ENCODE measurements around the gene EYS.
"Not testable (repeated sequence)": the region's sequence is repeated elsewhere in the genome, so short reads cannot be mapped to it uniquely, and the experiment has no call there.

EYS gene

GRCh38 chr6:65064844-65065243 is 642.2 kb downstream of the EYS start:
- DNase-seq = no peak

GRCh38 chr6:65059568-65059967 is 647.5 kb downstream of the EYS start:
- no peak for DNase-seq

- no peak for DNase-seq
Measured at GRCh38 chr6:65055545-65055944, 651.5 kb downstream of the EYS start.

- DNase-seq = no peak
Measured at GRCh38 chr6:65052626-65053025, 654.4 kb downstream of the EYS start.

- no peak for DNase-seq
Measured at GRCh38 chr6:65045801-65046200, 661.2 kb downstream of the EYS start.

GRCh38 chr6:65014006-65014405 is 693.0 kb downstream of the EYS start:
- DNase-seq = no peak

GRCh38 chr6:65006788-65007187 is 700.2 kb downstream of the EYS start:
- no peak for DNase-seq

- no peak for DNase-seq
Measured at GRCh38 chr6:65004283-65004682, 702.7 kb downstream of the EYS start.

GRCh38 chr6:65002882-65003281 is 704.1 kb downstream of the EYS start:
- not testable (repeated sequence) for DNase-seq

GRCh38 chr6:65000815-65001214 is 706.2 kb downstream of the EYS start:
- DNase-seq = no peak

GRCh38 chr6:64998204-64998603 is 708.8 kb downstream of the EYS start:
- no peak for DNase-seq

GRCh38 chr6:64996301-64996700 is 710.7 kb downstream of the EYS start:
- no peak for DNase-seq

GRCh38 chr6:64990652-64991304 is 716.2 kb downstream of the EYS start:
- DNase-seq = no peak

- DNase-seq = no peak
Measured at GRCh38 chr6:64988148-64988547, 718.9 kb downstream of the EYS start.

- no peak for DNase-seq
Measured at GRCh38 chr6:64987066-64987465, 720.0 kb downstream of the EYS start.

- no peak for DNase-seq
Measured at GRCh38 chr6:64985726-64986125, 721.3 kb downstream of the EYS start.

GRCh38 chr6:64984948-64985347 is 722.1 kb downstream of the EYS start:
- DNase-seq = no peak

- DNase-seq = no peak
Measured at GRCh38 chr6:64983089-64983488, 723.9 kb downstream of the EYS start.

- no peak for DNase-seq
Measured at GRCh38 chr6:64973142-64973541, 733.9 kb downstream of the EYS start.

GRCh38 chr6:64969139-64969538 is 737.9 kb downstream of the EYS start:
- no peak for DNase-seq

GRCh38 chr6:64955435-64955848 is 751.6 kb downstream of the EYS start:
- DNase-seq = no peak

GRCh38 chr6:64949257-64949656 is 757.8 kb downstream of the EYS start:
- DNase-seq = no peak

GRCh38 chr6:64948261-64948660 is 758.8 kb downstream of the EYS start:
- DNase-seq = no peak

GRCh38 chr6:64945450-64945849 is 761.6 kb downstream of the EYS start:
- DNase-seq = no peak

GRCh38 chr6:64932486-64932885 is 774.5 kb downstream of the EYS start:
- DNase-seq = no peak

- no peak for DNase-seq
Measured at GRCh38 chr6:64930681-64931080, 776.3 kb downstream of the EYS start.
